Measurements from ENCODE around the gene NUF2.
"Not testable (repeated sequence)": the region's sequence is repeated elsewhere in the genome, so short reads cannot be mapped to it uniquely, and the experiment has no call there.

NUF2 gene

DNA sequence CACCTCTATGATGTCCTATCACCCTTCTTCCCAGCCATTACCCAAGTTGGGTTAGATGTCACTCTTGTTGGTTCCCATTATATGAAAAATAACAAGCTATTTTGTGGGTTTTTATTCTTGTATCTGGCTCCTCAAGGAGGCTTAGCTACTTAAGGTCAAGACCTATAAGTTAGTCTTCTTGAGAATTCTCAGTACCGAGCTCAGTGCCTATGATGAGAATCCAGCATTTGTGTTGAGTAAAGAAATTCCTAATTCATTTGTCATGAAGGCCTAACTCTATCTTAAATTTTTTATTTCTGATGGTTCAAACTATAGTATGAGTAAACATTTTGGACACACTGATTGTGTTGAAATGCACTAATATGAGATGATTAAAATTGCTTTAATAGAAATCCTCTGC is 15.9 kb downstream of the NUF2 start:
- DNase-seq, result no peak

DNA sequence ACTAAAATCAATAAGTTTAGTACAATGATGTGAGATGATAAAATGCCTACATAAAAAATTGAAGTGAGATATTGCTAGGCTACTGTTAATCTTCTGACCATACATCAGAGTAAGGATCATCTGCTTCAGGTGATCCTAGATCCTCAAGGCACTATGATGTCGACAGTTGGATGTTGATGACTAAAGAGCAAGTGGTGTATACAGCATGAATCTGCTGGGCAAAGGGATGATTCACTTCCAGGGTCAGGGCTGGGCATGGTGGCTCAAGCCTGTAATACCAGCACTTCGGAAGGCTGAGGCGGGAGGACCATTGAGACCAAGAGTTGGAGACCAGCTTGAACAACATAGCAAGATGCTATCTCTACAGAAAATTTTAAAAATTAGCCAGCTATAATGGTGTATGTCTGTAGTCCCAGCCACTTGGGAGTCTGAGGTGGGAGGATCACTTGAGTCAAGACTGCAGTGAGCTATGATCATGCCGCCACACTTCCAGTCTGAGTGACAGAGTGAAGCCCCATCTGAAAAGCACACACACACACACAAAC is 24.6 kb downstream of the NUF2 start:
- DNase-seq, result no peak

DNA sequence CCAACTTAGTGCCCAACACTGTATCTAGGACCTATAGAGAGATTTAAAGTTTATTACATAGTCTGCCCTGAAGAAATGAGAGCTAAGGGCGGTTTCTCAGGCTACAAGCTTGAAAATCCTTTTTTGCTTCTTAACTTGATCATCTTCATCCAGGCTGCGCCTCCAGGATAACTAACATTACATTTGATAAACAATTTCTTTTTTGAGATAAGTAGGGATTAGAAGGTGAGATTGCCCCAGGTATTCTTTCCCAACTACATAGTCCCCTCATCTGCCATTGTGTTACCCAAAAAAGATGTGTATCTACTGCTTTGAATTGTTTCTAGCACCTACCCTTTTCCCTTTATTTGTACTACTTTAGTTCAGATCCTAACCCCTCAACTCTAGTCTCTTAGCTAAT is 25.4 kb downstream of the NUF2 start:
- no peak for DNase-seq

DNA sequence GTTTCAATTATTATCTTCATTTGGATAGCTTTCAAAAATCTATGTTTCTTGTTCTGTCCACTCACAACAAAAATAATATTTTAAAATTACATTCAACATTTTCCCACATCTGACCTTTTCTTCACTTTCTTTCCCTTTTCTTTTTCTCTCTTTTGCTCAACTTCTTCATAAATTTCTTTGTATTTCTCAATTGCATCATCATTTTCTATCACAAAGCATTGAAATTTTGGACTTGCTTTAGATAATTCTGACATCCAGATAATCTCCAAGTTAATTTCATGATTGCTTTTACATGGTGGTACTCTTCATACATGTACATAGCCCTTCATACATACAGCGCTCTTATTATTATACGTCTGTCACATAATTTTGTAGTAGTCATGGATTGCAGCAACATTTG is 30.2 kb downstream of the NUF2 start:
- DNase-seq, result no peak

DNA sequence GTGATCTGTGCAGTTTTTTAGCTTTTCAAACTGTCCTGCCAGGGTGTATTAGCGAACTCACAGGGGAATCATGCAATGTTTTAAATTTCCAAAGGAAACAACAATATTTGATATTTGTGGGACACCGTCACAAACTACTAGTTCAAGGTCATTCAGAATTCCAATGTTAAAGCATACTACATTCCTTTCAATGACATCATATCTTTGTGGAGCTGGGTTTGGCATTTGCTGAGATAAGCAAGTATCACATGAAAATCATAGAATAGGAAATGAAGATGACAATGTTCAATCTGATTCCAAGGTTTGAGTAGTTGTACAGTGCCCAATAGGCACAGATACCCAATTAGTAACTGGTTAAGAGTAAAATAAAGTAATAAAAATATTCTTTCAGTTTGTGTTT is 35.6 kb downstream of the NUF2 start:
- no peak for DNase-seq

DNA sequence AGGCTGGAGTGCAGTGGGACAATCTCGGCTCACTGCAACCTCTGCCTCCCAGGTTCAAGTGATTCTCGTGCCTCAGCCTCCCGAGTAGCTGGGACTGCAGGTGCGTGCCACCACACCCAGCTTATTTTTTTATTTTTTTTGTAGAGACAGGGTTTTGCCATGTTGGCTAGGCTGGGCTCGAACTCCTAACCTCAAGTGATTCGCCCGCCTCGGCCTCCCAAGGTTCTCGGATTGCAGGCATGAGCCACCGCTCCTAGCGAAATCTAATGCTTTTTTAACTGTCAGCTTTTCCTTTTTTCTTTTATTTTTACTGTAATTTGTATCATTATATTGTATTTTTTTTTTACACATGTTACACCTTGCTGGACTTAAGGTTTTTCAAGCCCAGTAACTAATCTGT is 36.4 kb downstream of the NUF2 start:
- DNase-seq, result not testable (repeated sequence)

DNA sequence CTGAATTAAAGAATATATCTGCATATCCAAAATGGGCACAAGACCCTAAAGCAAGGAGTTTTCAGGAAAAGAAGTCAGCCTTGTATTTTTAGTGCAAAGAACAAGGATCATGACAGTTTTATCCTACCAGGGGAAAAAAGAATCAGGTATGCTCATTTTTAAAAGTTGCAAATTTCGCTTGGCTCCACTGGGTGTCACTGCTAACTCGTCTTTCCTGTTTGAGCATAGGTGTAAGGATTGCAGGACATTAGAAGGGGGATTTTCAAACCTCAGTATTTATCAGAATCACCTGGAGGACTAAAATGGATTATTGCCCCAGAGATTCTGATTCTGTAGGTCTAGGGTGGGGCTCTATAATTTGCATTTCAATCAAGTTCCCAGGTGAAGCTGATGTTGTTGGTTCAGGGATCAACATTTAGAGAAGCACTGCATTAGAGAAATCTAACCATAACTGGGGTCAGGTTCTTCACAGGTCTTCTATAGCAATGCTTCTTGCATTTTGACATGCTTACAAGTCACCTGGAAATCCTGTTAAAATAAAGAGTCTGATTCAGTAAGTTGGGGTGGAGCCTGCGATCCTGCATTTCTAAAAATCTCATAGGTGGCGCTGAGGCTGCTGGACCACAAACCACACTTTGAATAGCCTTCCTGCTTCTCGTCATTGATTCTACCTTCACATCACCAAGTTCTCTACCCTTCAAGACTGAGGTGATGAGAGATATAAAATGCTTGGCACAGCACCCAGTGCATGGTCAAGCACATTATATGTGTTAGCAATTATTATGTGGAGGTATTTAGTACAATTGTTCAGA is 39.6 kb downstream of the NUF2 start:
- DNase-seq, result no peak

DNA sequence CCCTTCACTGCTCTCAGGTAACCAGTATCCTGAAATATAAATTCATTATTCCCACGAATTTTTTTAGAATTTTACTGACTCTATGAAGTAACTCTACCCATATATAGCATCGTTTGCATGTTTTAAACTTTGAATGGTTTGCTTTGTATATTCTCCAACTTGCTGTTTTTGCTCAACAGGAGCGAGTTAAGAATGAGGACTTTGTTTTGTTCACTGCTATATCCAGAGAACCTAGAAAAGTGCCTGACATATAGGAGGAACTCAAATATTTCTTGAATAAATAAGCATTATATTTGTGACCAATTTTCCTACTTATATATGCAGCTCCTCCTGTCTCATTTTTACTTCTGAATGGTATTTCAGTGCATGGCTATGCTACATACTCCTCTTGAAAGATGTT is 43.4 kb downstream of the NUF2 start:
- no peak for DNase-seq

DNA sequence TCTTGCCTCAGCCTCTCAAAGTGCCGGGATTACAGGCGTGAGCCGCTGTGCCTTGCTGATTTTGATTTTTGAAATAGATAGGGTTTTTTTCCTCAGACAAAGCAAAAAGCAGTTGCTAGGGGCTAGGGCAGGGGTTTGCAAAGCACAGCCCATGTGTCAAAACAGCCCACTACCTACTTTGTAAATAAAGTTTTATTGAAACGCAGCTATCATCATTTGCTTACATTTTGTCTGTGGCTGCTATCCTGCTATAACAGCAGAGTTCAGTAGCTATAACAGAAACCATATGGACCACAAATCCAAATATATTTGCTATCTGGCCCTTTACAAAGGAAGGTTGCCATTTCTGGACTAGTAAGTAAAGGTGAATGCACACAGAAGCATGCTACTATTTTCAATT is 44.8 kb downstream of the NUF2 start:
- no peak for DNase-seq

DNA sequence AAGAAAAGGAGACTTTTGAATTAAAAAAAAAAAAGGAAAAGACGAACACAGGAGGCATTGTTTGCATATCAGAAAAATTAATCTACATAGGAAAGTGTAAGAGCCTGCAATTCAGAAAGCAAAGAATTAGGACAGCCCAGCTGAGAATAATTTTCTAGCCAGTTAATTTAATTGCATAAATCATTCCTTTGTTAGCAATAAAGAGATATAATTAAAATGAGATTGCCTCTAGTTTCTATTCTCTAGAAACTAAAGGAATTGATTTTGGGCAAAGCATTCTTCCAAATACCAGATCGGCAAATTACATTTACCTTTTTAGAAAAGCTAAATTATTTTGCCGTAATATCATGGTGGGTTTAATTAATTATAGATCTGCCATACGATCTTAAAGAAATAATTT is 46.0 kb downstream of the NUF2 start:
- no peak for DNase-seq

DNA sequence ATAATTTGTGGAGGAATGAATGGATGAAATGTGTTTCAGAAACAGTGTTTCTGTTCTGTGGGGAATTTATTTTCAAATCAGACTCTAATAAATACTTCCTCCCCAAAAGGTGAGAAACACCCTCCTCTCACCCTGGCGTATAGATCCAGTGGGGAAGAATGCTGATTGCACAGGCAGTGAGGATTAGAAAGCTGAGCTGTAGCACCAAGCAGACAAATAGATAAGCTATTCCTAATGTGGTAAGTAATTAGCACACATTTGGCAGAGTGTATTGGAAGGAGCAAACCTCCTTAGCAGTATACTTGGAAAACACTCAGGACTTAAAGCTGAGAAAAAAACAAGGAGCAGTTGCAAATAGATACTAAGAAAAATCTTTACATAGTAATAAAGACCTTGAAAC is 50.8 kb downstream of the NUF2 start:
- no peak for DNase-seq

DNA sequence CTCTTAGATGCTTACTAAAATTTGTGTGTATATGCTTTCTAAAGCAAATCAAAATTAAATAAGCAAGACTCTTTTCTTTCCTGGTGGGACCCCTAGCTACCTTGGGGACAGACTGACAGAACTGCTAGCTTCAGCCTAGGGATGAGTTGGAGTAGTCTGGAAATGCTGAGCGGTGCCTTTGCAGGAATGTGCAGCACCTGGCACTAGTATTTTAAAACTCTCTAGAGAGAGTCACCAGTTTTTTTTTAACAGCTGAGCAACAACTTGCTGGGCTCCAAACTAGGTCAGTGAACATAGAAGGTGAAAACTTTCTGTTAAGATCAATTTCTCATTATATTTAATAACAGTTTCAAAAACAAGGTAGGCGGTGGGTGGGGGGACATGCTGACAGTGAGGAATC is 56.8 kb downstream of the NUF2 start:
- DNase-seq, result no peak

DNA sequence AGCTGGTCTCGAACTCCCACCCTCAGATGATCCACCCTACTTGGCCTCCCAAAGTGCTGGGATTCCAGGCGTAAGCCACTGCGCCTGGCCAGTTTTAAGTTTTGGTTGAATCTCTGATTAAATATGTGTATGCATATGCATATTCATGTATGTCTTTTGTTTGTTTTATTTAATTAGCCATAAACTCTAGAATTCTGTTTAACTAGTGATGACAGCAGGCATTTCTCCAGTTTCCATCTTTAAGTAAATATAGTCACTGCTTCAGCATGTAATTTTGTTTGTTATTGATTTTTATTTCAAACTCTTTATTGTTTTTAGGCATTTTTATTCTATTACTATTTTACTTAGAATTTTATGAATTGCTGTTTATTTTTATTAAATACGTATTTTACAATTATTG is 58.0 kb downstream of the NUF2 start:
- no peak for DNase-seq

DNA sequence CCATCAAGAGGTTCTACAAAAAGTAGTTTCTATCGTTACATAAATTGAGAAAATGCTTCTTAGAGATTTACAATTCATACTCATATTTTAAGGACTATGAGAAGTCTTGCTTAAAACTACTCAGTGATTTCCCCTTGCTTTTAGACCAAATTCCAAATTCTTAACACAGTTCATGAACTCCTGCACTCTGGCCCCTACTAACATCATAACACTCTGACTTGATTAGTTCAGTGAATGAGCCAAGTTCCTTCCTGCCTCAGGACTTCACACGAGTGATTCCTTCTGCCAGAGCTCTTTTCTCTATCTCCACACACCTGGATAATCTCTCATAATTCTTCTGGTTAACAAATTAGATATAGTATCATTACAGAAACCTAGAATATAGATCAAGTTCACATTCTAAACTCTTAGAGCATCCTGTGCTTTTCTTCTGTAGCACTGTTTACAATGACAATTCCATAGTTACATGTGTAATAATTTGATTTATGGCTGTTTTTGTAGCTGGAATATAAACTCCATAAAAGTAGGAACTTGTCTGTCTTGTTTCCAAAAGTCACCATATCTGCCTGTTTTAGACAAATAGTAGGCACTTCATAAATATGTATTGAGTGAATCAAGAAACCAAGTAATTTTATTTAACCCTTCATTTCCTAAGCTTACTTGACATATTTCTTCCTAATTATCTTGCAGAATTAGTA is 59.9 kb downstream of the NUF2 start:
- no peak for DNase-seq

DNA sequence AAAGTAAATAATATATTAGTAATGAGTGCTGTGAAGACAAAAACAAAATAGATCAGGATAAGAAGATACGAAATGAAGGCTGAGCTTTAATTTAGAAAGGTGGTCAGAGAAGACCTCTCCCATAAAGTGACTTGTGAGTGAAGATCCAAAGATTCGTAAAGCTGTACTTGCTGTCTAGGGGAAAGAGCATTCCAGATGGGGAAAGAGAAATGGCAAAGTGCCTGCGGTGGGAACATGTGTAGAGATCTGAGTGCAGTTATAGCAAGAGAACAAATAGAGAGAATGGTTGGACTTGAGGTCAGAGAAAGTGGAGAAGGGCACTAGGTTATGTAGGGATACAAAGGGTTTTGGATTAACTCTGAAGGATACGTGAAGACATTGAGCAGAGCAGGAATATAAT is 60.6 kb downstream of the NUF2 start:
- no peak for DNase-seq

DNA sequence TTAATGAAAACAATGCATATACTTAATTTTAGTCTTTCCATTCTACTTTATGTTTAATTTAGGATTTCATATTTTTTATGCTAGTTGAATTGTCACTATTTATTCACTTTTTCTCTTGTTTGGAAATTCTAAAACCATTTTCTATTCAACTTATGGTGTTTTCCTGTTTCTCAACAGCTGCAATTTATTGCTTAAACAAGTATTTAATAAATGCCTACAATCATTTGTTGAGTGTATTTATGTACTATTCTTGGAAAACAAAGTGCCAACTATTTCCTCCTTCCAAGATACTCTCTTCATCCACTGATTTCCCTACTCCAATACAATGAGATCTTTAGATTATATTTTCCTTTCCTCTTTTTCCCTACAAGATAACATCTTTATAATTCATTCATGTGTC is 65.4 kb downstream of the NUF2 start:
- DNase-seq, result no peak

DNA sequence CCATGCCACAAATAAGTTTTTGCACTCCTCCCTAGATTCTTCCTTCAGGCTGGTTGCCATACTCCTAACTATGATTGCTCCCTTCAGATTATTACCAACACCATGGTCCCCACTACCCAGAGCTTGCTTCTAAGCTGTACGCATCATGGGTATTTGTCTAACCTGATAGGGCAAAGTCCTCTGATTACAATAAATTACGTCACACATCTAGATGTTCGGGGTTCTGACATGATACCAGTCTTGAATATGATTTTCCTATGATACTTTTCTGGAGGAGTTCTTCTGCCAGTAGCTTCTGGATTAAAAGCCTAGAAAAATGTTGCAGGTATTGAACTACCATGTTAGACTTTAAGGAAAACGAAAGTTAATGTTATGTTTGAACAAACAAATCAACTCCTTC is 67.2 kb downstream of the NUF2 start:
- no peak for DNase-seq

DNA sequence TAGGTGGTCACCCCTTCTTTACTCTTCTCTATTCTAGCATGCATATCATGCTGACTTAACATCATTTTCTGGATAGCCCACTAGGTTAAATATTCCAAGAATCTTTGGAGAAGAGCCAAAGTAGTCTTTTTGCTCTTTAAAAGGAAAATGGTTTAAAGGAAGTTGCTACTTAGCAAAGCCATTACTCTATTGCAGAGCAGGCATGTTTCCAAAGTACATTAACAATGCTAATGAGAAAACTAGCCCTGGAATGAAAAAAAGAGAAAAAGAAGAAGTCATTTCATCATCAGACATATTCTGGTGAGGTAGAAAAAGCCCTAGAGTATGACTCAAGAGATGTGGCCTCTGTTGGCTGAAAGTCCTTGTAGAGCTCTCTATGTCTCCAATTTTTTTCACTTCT is 74.0 kb downstream of the NUF2 start:
- no peak for DNase-seq

DNA sequence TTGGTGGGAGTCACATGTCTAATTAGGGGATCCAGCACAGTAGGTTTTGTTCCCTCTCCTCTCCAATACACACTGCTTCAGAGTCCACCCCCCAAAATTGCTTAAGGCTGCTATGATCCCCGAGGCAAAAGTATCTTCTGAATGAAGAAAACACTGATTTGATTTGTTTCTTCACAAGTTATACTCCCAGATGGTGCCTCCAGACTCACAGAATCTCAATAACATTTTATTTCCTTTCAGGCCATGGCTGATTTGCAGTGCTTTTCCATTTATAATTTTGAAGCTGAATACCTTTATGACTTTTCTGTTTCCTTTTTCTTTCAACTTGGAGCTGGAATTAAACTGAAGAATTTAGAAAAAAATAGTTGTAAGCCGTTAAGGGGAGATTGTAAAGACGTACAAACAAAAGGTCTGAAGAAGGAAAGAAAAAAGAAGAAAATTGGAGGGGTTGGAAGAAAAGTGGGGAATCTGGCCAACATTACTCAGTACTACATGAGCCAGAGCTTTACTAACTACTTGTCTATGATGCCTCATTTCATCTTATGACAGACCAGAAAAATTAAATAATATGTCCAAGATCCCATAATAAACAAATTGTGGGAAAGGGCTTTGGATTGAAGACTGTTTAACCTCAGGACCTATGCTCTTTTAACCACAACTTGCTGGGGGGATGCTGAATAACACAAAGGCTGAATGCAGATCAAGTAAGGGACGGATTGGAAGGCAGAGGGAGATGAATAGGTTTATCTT is 75.9 kb downstream of the NUF2 start:
- no peak for DNase-seq

DNA sequence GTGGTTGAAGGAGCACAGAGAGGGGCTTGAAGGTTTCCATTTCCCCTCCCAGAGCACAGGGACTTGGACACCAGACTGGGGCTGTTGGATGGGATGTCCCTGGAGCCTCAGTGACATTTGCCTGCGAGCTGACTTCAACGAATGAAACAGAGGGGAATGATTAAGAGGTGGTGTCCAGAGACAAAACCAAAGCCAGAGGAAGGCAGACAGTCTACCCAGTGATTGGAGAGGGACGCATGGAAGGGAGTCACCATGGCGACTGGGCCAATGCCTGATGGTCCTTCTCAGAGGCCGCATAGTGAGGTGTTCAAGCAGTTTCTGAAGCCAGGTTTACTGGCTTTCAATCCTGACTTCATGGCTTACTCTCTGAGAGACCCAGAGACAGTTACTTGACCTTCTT is 77.2 kb downstream of the NUF2 start:
- no peak for DNase-seq

DNA sequence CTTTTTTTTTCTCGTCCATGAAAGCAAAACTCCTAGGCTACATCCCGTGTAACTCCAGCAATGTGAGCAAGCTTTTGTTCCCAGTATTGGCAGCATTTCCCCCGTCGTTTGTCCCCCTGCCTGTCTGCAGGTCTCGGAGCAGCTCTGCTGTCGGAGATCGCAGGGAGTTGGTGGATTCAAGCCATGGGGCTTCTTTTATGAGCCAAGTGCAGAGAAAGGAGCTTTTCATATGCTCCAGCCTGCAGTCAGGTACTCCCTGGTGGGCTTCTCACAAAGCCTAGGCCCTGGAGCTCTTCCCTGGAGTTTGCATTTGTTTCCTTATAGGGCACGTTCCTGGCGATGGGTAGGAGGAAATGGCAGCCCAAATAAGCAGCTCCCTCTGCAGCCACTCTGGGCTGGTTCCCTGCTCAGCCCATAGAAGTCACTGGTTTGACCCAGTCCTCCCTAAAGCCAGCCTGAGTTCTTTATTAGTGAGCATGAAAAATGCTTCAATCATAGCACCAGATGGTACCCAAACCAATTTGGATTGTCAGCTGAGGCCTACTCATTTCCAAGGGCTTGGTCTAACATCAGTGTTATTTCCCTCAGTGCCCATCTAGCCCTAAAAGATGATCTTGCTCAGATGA is 78.3 kb downstream of the NUF2 start:
- DNase-seq, result no peak

DNA sequence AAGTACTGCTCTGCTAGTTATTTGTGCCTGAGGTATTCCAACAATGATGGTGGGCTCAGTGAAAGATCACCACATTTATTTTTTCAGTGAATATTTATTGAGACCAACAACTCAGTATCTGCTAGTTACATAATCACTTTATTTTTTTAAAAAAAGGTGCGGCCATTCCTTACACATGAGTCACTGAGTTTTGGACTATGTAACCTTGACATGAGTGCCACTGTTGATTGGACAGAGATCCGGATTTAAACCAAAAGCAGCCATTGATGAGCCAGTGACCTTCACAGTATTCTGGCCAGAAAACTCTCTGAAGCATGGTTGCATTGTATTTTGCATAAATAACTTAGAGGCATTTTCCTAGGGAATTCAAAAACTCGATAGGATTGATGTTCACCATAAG is 79.5 kb downstream of the NUF2 start:
- no peak for DNase-seq

Data from left hindlimb (tissue), 1 donor.